Right lung (tissue), 10 donors: ENCODE results near the gene RNF181. TPM values are rescaled to one million over a fixed set of nuclear protein-coding genes. Genes with fewer than 3 reads are reported as not detected.
"Not testable (repeated sequence)": the region's sequence is repeated elsewhere in the genome, so short reads cannot be mapped to it uniquely, and the experiment has no call there.

Experiments
- DNase-seq, 2 donors: peaks; one replicate each; pipeline ENCODE4 v3.0.0-alpha.2; 2013
- long read RNA-seq, 8 donors: transcript quantifications; one replicate each; lab custom pipeline, GENCODE V29; 2026
- polyA plus RNA-seq, 5 donors: library from polyadenylated mRNA; unstranded; fragments of 120-200 nt; gene quantifications; one replicate each; pipeline versions ENCODE4 v1.2.1 to v1.2.3, GENCODE V29; 2013; ENCODE audit warnings: inconsistent platforms in 1 of 5, low replicate concordance in 1 of 5; ENCODE audit not compliant: insufficient read length in 5 of 5, insufficient read depth in 1 of 5

The RNF181 gene
- 100 to 1,000 TPM in 4 of 5 donors, 10 to 100 TPM in 1; 99.7 to 114 (median 110) TPM for polyA plus RNA-seq
- long read RNA-seq, donor 1, transcript RNF181-206 (2 exons, 623 nt): minor isoform, 6 of 118 reads
- long read RNA-seq, donor 1, transcript RNF181-201 (5 exons, 569 nt): major isoform, 93 of 118 reads
- long read RNA-seq, donor 1, partial matches to known transcripts: 9 of 118 reads
- long read RNA-seq, donor 1, other reads (novel, unspliced or antisense): 9 of 118 reads
- long read RNA-seq, donor 2, transcript RNF181-201 (5 exons, 569 nt): major isoform, 40 of 45 reads
- long read RNA-seq, donor 2, partial matches to known transcripts: 0 of 45 reads
- long read RNA-seq, donor 2, other reads (novel, unspliced or antisense): 0 of 45 reads
- long read RNA-seq, donor 3, transcript RNF181-201 (5 exons, 569 nt): major isoform, 52 of 77 reads
- long read RNA-seq, donor 3, transcript RNF181-204 (5 exons, 535 nt): minor isoform, 5 of 77 reads
- long read RNA-seq, donor 3, partial matches to known transcripts: 7 of 77 reads
- long read RNA-seq, donor 3, other reads (novel, unspliced or antisense): 8 of 77 reads
- long read RNA-seq, donor 4, transcript RNF181-201 (5 exons, 569 nt): major isoform, 41 of 50 reads
- long read RNA-seq, donor 4, partial matches to known transcripts: 5 of 50 reads
- long read RNA-seq, donor 4, other reads (novel, unspliced or antisense): 0 of 50 reads
- long read RNA-seq, donor 5, transcript RNF181-201 (5 exons, 569 nt): major isoform, 104 of 137 reads
- long read RNA-seq, donor 5, partial matches to known transcripts: 11 of 137 reads
- long read RNA-seq, donor 5, other reads (novel, unspliced or antisense): 13 of 137 reads
- long read RNA-seq, donor 6, transcript RNF181-201 (5 exons, 569 nt): major isoform, 93 of 97 reads
- long read RNA-seq, donor 6, partial matches to known transcripts: 0 of 97 reads
- long read RNA-seq, donor 6, other reads (novel, unspliced or antisense): 0 of 97 reads
- long read RNA-seq, donor 7, transcript RNF181-201 (5 exons, 569 nt): major isoform, 46 of 62 reads
- long read RNA-seq, donor 7, partial matches to known transcripts: 7 of 62 reads
- long read RNA-seq, donor 7, other reads (novel, unspliced or antisense): 5 of 62 reads
- long read RNA-seq, donor 8, transcript RNF181-201 (5 exons, 569 nt): major isoform, 30 of 31 reads
- long read RNA-seq, donor 8, partial matches to known transcripts: 0 of 31 reads
- long read RNA-seq, donor 8, other reads (novel, unspliced or antisense): 0 of 31 reads

DNA sequence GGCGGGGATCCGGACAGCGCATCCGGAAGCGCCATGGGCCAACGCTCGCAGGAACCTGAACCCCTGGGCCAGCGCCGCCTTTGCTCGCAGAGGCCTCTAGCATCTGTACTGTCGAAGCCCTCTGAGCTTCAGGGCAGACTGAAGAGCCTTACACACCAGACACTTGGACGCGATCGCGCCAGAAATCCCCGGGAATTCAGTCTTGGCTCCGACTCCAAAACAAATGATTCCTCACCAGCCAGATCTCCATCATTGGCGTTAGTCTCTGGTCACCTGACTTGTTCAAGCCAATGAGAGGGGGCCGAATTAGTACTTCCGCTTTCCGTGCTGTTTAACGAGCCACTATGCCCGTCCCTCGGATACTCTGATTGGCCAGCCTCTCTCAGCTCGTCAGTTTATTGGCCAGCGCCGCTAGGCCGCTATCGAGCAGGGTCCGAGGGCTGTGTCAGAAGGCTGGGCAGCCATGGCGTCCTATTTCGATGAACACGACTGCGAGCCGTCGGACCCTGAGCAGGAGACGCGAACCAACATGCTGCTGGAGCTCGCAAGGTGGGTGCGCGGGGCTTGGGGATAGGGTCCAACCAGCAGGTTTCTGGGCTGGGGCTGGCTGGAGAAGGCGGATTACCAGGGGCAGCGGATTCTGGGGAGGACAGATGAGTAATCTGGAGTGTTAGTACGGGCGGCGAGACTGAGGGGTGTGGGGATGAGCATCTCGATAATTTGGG lies at the start of gene RNF181:
Gene RNF181, plus strand, starts transcription at position 445 of the 725 bp plus-strand sequence. Its CDS starts 19 bp downstream, at position 464.
- DNase-seq: peak; percentile 95 to 97

DNA sequence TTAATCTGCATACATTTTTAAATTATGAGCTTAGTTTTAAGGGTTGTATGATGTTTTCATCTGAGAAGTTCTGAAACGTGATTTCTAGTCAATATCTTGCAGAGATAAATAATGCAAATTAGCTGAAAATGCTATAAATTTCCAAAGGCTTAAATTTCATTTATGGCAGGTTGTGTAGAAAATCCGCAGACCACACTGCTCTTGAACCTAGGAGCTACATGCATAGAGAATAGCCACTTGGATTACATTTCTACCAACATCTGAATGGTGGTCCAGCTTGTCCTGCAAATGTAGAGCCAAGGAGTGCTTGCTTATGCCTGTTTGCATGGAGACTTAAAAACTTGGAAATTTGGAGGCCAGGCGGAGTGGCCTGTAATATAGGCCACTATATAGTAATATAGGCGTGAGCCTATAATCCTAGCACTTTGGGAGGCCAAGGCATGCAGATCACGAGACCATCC lies 49.7 kb upstream of the RNF181 start:
- DNase-seq: no peak

DNA sequence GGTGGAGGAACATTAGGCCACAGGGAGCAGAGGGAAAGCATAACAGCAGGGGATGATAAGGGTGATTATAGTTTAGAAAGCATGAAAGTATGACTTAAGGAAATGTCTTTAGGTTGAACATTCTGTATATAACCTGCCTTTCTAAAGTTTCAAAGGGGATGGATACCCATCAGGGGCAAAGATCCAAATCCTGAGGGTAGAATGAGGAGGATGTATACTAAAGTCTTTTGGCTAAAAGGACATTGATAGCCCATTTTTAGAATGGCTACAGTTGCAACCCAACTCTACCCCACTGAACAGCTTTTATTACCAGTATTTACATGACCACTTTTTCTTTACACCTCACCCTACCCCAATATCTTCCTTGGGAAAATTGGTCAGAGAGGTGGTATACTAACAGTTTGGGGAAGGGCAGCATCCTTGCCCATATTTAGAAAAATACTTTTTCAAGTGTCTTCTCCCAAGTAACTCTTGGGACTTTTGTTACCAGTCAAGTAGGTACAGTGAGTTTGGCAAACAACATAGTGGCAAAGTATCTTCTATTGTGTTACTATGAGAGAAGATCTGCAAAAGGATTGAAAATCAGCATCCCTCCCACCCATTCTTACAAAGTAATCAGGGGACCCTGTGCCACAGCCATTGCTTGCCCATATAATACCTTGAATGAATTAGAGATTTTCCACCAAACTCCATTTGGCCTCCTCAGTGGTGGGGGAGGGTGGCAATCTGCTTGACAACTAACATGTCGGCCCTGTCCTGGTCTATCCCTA lies 48.3 kb upstream of the RNF181 start:
- no peak for DNase-seq

- no peak for DNase-seq
Observed at GRCh38 chr2:85547859-85548607, 47.5 kb upstream of the RNF181 start.

GRCh38 chr2:85548608-85548900 lies 47.0 kb upstream of the RNF181 start:
- DNase-seq: no peak

- no peak for DNase-seq
Observed at GRCh38 chr2:85549095-85549494, 46.5 kb upstream of the RNF181 start.

GRCh38 chr2:85549826-85550225 lies 45.7 kb upstream of the RNF181 start:
- no peak for DNase-seq

DNA sequence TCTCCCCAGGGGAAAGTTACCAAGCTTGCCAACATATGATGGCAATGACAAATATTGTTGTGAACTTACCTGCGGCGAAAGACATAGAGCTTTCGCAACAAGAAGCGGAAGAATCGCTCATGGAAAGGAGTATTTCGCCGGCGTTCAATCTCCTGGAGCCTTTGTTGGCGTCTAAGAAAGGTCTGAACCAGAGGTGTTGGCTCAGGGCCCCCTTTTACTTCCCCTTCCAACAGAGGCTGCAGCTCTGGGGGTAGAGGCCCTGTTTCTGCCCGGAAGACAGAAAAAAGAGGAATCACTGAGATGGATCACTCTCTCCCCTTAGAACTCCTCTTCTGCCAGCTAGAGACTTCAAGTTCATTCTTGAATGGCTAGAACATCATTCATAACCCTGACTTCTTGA lies 45.1 kb upstream of the RNF181 start:
- no peak for DNase-seq

DNA sequence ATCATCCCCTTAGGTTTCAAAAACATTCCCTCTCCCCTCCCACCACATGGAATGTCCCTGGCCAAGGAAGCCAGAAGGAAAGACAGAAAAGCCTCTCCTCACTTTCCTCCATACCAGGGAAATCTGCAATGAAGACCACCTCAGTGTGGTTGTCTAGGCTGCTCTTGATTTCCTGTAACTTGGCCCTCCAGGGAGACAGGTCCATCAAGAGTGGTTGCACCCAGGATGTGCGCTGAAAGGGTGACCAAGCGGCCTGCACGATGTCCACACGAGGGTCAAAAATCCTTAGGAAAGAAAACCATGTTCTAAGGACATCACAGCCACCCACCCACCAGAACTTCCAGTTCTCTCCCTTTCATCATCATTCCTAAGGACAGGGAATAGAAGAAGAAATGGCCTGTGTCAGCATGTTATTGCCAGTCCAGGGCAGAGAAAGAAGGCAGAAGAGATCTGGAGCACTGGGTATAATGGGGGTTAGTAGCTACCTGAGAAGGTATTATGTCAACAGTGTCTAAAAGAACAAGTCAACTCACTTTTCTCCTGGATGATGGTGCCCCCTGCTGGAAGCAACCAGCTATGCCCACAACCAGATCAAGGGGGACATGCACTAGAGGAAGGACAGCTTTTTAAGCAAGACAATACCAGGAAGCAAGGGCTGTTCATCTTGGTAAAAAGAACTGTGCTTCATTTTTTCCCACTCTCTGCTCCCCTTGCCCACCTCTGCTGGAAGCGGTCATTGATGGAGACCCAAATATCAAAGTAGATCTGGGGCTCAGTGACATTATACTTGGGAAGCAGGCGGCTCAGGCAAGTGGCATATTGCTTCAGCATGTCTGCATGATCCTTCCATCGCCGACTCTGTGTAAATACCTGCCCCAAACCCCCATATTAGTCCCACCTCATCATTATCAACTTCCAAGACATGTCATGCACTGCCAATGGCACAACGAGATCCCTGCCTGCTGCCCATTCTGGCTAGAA lies 43.6 kb upstream of the RNF181 start:
- DNase-seq: peak; percentile 54 to 72

GRCh38 chr2:85553184-85553583 lies 42.4 kb upstream of the RNF181 start:
- DNase-seq: no peak

- DNase-seq: no peak
Observed at GRCh38 chr2:85554980-85555612, 40.4 kb upstream of the RNF181 start.

DNA sequence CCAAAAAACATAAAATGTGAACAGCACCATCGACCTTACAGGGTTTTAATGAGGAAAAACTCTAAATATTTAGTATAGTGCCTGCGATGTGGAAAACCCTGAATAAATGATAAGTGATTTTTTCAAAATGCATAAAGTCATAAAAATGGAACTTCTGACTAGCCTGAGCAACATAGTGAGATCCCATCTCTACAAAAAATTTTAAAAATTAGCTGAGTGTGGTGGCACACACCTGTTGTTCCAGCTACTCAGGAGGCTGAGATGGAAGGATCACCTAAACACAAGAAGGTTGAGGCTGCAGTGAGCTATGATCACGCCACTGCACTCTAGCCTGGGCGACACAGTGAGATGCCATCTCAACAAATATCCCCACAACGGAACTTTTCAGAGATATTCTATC lies 38.4 kb upstream of the RNF181 start:
- no peak for DNase-seq

- DNase-seq: no peak
Observed at GRCh38 chr2:85558160-85558559, 37.4 kb upstream of the RNF181 start.

DNA sequence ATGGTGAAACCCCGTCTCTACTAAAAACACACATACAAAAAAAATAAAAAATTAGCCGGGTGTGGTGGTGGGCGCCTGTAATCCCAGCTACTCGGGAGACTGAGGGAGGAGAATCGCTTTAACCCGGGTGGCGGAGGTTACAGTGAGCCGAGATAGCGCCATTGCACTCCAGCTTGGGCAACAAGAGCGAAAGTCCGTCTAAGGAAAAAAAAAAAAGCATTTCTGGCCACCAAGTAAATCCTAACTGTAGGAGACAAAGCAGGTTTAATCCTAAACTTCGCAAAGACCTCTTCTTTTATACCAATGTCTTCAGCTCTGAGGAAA lies 35.2 kb upstream of the RNF181 start:
- DNase-seq: not testable (repeated sequence)

DNA sequence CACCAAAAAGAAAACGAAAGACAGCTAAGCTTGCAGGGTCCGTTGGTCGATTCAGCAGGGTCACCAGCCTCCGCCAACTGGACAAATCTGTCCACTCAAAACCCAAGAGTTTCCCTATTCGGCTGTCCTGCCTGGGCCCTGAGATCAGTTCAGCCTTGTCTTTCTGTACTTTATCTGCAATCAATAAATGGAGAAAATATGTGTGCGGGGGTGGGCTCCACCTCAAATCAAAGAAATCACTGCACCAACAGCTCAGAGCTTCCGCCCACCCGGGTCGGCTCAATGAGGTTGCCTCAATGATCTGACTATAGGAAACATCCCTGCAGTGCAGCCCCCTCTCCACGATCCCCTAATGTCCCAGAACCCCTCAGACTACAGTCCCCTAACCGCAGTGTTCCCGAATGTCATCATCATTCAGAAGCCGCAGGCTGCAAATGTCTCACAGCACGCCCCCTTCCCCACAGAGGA lies 34.7 kb upstream of the RNF181 start:
- no peak for DNase-seq

DNA sequence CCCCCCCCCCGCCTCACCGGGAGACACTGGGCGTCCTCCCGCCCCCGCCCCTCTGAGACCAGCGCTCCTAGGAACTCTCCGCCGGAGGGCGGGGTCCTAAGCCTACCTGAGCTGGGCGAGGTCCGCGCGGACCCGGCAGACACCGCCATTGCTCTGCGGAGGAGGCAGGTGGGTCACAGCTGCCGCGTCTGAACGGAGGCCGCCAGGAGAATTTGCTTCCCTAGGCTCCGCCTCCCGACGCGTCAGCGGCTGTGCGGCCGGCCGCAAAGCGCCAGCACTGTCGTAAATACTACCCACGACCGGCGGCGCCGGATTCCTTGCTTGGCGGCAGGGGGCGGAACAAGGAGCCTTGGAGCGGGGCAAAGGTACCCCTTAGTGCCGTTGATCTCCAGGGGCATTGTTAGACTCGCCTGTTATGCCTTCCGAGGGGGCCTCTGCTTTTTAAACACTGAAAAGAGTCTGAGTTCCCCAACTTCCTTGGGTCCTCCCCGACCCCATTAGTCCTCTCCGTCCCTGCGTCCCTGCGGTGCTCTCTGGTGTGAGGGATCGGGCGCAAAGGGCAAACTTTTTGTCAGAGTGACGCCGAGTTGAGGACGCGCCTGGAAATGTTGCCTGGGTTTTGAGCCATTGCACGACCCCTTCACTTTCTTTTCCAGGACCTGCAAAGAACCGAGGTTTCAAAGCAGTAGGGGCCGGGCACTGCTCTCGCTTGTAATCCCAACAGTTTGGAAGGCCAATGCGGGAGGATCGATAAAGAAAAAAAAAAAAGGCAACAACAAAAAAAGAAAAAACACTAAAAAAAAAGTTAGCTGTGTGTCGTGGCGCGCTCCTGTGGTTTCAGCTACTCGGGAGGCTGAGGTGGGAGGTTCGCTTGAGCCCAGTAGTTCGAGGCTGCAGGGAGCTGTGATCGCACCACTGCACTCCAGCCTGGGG lies 34.0 kb upstream of the RNF181 start, which contains the start of gene GGCX:
Gene GGCX, minus strand, starts transcription at position 214 of the 933 bp plus-strand sequence. Its CDS starts 65 bp downstream, at position 149.
- peak; percentile 94 to 95 for DNase-seq

DNA sequence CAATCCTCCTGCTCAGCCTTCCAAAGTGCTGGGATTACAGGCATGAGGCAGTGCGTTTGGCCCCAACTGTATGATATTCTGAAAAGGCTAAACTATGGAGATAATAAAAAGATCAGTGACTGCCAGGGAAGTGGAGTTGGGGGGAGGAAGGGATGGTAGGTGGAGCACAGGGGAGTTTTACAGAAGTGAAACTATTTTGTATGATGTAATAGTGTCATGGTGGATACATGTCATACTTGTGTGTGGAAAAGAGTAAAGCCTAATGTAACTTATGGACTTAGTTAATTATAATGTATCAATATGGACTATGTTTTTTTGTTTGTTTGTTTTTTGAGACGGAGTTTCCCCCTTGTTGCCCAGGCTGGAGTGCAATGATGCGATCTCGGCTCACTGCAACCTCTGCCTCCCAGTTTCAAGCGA lies 31.4 kb upstream of the RNF181 start:
- no peak for DNase-seq
